ENCODE data around the gene METTL13.

The METTL13 gene, protein sequence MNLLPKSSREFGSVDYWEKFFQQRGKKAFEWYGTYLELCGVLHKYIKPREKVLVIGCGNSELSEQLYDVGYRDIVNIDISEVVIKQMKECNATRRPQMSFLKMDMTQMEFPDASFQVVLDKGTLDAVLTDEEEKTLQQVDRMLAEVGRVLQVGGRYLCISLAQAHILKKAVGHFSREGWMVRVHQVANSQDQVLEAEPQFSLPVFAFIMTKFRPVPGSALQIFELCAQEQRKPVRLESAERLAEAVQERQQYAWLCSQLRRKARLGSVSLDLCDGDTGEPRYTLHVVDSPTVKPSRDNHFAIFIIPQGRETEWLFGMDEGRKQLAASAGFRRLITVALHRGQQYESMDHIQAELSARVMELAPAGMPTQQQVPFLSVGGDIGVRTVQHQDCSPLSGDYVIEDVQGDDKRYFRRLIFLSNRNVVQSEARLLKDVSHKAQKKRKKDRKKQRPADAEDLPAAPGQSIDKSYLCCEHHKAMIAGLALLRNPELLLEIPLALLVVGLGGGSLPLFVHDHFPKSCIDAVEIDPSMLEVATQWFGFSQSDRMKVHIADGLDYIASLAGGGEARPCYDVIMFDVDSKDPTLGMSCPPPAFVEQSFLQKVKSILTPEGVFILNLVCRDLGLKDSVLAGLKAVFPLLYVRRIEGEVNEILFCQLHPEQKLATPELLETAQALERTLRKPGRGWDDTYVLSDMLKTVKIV

DNA sequence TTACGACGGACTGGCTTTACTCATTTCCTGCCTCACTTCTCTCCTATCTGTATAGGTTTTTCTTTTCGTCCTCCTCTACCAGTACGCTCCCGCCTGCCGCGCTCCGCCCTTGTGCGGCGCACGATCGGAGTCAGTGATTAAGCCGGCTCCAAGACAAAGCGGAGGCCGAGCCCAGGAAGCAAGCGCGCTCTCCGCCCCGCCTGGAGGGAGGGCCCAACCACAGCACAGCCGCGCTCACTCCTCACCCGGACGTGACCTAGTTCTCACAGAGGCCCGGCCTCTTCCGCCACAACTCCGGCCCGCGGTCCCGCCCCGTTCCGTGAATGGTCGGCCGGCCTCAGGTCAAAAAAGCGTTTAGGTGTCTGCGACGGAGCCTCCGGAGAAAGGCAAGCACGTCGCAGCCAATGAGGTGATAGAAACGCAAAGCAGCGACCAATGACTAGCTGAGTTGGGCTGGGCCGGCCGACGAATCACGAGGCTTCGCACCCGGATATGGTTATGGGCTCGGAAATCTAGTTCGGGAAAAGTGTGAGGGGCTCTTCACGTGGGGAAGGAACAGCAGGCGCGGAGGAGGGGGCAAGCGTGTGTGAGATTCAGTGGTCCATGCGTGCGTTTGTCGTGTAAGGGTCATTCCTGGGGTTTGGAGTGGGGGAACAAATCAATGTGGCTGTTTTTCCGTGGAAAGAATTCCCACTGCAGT lies at the start of gene METTL13:
Gene METTL13, plus strand, starts transcription at position 485 of the 700 bp plus-strand sequence. CDS start 308 bp downstream, outside the sequence.
- peak; percentile 99 for DNase-seq (ENCODE audit: low read depth)

DNA sequence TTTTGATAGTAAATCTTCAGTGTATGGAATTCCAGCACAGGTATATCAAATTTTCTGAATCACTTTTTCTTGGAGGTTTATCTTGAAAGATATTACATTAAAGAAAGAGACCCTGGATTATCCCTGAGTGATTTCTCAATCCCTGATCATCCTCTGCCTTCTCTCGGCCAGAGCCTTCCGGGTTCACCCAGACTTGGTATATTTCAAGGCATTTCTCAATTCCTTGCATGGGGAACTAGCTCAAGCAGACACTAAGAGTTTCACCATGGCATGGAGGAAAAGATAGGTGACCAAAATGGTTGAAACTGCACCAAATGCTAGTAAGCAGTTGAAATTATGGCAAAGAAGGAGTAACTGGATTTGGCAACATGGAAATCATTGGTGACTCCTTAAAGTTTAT lies 45.3 kb upstream of the METTL13 start:
- no peak for DNase-seq (ENCODE audit: low read depth)
- H3K4me3 ChIP-seq (ENCODE audit: low read length), result no peak overlapping the region
- TF ChIP-seq, protein P1, sequence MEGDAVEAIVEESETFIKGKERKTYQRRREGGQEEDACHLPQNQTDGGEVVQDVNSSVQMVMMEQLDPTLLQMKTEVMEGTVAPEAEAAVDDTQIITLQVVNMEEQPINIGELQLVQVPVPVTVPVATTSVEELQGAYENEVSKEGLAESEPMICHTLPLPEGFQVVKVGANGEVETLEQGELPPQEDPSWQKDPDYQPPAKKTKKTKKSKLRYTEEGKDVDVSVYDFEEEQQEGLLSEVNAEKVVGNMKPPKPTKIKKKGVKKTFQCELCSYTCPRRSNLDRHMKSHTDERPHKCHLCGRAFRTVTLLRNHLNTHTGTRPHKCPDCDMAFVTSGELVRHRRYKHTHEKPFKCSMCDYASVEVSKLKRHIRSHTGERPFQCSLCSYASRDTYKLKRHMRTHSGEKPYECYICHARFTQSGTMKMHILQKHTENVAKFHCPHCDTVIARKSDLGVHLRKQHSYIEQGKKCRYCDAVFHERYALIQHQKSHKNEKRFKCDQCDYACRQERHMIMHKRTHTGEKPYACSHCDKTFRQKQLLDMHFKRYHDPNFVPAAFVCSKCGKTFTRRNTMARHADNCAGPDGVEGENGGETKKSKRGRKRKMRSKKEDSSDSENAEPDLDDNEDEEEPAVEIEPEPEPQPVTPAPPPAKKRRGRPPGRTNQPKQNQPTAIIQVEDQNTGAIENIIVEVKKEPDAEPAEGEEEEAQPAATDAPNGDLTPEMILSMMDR (conservative IDR thresholded peaks at IDR 0.05; ENCODE audit: low read length), result no peak

More for the DNA sequence above, at the start of gene METTL13:
- peak within 1 kb of the TSS; percentile 98 for H3K4me3 ChIP-seq (ENCODE audit: low read length)
- TF ChIP-seq, protein P1 (conservative IDR thresholded peaks at IDR 0.05; ENCODE audit: low read length), result no peak

DNA sequence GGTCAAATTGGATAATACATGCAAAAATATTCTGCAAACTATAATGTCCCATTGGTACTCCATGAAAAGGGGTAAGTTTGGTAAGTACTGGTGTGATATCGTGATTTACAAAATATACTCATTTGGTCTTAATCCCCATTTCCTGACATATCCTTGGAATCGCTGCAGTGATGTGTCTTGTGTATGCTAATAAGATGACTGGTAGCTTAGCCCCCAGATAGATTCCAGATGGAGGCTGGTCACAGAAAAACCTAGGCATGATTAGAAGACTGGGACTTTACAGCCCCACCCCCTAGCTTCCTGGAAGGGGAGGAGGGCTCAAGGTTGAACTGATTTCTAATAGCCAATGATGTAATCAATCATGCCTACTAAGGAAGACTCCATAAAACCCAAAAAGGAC lies 42.5 kb upstream of the METTL13 start:
- TF ChIP-seq, protein P1 (conservative IDR thresholded peaks at IDR 0.05; ENCODE audit: low read length), result no peak
- H3K4me3 ChIP-seq (ENCODE audit: low read length), result no peak overlapping the region
- peak; percentile 53 for DNase-seq (ENCODE audit: low read depth)

DNA sequence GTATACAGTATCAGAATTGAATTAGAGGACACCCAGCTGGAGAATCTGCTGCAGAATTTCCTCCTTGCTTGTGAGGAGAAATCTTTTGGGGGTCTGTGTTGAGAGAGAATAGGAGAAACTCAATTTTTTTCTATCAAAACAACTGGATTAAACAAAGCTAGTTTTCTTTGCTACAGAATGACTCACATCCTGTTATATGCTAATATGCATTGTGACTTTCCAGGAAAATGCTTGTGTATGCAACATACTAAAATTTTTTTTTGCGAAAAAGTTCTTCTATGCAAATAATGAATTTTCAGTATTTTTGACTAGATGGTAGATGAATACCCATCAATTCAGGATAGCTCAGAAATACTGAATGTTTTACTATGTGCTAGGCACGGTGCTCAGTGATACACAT lies 41.8 kb upstream of the METTL13 start:
- no peak overlapping the region; the same call in 1 of the 2 replicates for H3K4me3 ChIP-seq (ENCODE audit: low read length)
- TF ChIP-seq, protein P1 (conservative IDR thresholded peaks at IDR 0.05; ENCODE audit: low read length), result no peak
- DNase-seq (ENCODE audit: low read depth), result peak; percentile 29

DNA sequence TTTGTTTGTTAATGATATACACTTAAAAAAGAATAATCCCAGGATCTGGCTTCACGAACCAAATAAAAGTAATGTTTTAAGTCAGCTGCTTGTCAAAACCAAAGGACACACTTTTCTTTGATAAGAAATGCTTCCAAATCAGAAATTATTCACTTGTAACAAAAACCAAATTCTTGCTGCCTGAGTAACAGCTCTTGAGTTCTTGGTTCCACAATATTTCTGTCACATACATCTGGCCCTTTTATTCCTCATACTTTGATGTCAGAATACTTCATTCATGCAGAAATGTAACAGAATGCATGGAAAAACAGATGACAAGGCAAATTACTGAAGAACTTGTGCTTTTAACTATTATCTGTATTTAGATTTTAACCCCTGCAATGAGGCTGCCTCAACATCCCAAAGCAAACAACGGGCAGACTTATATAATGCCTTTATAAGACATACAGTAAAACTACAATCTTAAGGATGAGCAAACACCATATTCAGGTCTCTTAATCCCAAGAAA lies 41.0 kb upstream of the METTL13 start:
- TF ChIP-seq, protein P1 (conservative IDR thresholded peaks at IDR 0.05; ENCODE audit: low read length), result no peak
- H3K4me3 ChIP-seq (ENCODE audit: low read length), result peak overlapping the region; percentile 76
- peak; percentile 17 for DNase-seq (ENCODE audit: low read depth)

DNA sequence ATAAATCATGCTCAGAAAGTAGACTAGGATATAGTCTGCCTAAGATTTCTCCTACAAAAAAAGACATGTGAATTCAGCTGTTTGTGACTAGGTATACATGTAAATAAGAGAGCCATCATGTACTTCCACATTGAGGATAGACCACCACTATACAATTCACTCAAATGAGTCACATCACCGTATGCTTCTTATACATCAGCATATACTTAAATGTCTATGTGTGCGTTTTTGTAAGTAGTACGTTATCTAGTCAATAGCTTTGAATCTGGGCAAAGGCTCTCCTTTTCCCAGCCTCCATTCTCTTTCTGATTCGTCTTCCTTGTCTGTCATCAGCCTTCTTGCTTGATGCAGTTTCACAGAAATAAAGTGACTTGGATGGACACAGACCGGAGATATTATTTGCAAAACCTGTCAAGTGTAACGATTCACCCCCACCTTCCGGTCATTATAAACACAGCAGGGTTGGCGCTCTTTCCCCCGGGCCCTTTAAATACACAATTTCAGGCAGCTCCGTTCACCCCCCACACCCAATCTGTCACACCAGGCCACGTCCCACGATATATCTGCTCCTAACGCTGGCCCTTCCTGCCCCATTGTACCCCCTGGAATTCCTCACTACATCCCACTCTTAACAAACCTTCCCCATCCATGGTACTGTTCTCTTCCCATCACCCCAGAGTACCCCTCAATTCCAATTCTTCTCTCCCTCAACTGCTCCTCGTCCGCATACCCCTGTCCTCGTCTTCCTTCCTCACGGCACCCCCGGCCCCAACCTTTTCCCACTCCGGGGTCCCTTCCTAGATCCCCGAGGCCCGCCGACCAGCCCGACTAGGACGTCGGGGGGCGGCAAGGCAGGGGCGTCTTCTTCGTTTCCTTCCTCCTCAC lies 40.2 kb upstream of the METTL13 start:
- peak; percentile 27 for DNase-seq (ENCODE audit: low read depth)
- peak overlapping the region; percentile 76 for H3K4me3 ChIP-seq (ENCODE audit: low read length)
- TF ChIP-seq, protein P1 (conservative IDR thresholded peaks at IDR 0.05; ENCODE audit: low read length), result peak; percentile 24; the same call in 1 of the 2 replicates

All from AG10803 (cell line).